Cardiac muscle cell (in vitro differentiated cells and primary cell): ENCODE measurements around the gene WFDC13. TPM values are rescaled to one million over a fixed set of nuclear protein-coding genes. Genes with fewer than 3 reads are reported as not detected.

Experiments used
- DNase-seq, 2 donors: peaks; one replicate each; pipeline versions ENCODE4 v3.0.0 to v3.0.0-alpha.2; 2010 to 2017; ENCODE audit warnings: low read depth in 1 of 2, low spot score in 1 of 2
- H3K27ac ChIP-seq: fragments of 200-600 bp; sonication (generic); 2 replicates; pipeline ENCODE4 v1.5.1; 2016
- H3K27me3 ChIP-seq: fragments of 200-600 bp; sonication (generic); 2 replicates; pipeline ENCODE4 v1.6.0; 2016; ENCODE audit warnings: control low read depth
- H3K36me3 ChIP-seq: fragments of 200-600 bp; sonication (generic); 2 replicates; pipeline ENCODE4 v1.5.1; 2016; ENCODE audit warnings: control low read depth
- H3K4me1 ChIP-seq: fragments of 200-600 bp; sonication (generic); 2 replicates; pipeline ENCODE4 v1.8.1; 2017; ENCODE audit warnings: low read depth, mild to moderate bottlenecking, mixed run types
- H3K4me3 ChIP-seq: fragments of 200-600 bp; sonication (generic); 2 replicates; pipeline ENCODE4 v1.5.1; 2016; ENCODE audit warnings: mild to moderate bottlenecking
- H3K9me3 ChIP-seq: fragments of 200-600 bp; sonication (generic); 2 replicates; pipeline ENCODE4 v1.5.1; 2017; ENCODE audit warnings: low read depth, mild to moderate bottlenecking, control low read depth
- CTCF ChIP-seq: IDR thresholded peaks from 2 replicates; pipeline ENCODE4 v1.5.1; 2012; ENCODE audit warnings: low read depth, mild to moderate bottlenecking, low read length
- polyA plus RNA-seq: library from polyadenylated mRNA; unstranded; fragments of >200 nt; fragmentation: Nextera tagmentation; extraction: Ambion mirVana; gene quantifications from 2 replicates; pipeline ENCODE4 v1.2.1, GENCODE V29; 2016
- total RNA-seq: library from RNA; depleted of rRNA; stranded (reverse); fragments of >200 nt; gene quantifications from 2 replicates; pipeline ENCODE4 v1.2.3, GENCODE V29; 2016

The WFDC13 gene
- total and polyA plus RNA-seq, 2 experiments from 2014 or later = not detected

- no peak overlapping the region for H3K4me3 ChIP-seq
- H3K27ac ChIP-seq = no peak overlapping the region
- H3K36me3 ChIP-seq = no peaks in the 10 kb centered on the region
- H3K4me1 ChIP-seq = no peaks in the 10 kb centered on the region
- DNase-seq = no peak
- no peaks in the 10 kb centered on the region for H3K27me3 ChIP-seq
- TF ChIP-seq CTCF = no peak
- H3K9me3 ChIP-seq = no peaks in the 10 kb centered on the region
These were observed 49.9 kb downstream of the WFDC13 start for GRCh38 chr20:45751721-45752120.

GRCh38 chr20:45752746-45753145, 50.9 kb downstream of the WFDC13 start:
- H3K9me3 ChIP-seq = no peaks in the 10 kb centered on the region
- DNase-seq = no peak
- H3K4me3 ChIP-seq = no peak overlapping the region
- no peak overlapping the region for H3K27ac ChIP-seq
- H3K4me1 ChIP-seq = no peaks in the 10 kb centered on the region
- H3K36me3 ChIP-seq = no peaks in the 10 kb centered on the region
- TF ChIP-seq CTCF = no peak
- H3K27me3 ChIP-seq = no peaks in the 10 kb centered on the region

- no peak for DNase-seq
- Histone ChIP-seq H3K36me3 (no peaks in the 10 kb centered on the region), H3K9me3 (no peaks in the 10 kb centered on the region), H3K27ac (no peak overlapping the region), H3K27me3 (no peaks in the 10 kb centered on the region), H3K4me1 (no peaks in the 10 kb centered on the region), H3K4me3 (no peak overlapping the region)
- no peak for TF ChIP-seq CTCF
These were observed 56.3 kb downstream of the WFDC13 start for GRCh38 chr20:45758096-45758495.

Other genes starting within 250 kb of the WFDC13 start
- 0.95 and 3.0 TPM in 2 replicates for gene WFDC2, start 232.3 kb upstream of the WFDC13 start, total RNA-seq
- gene WFDC2, start 232.3 kb upstream of the WFDC13 start, polyA plus RNA-seq = 7.5 and 8.5 TPM in 2 replicates
- not detected in 2 replicates for gene SPINT3, start 186.4 kb upstream of the WFDC13 start, total RNA-seq
- not detected in 2 replicates for gene SPINT3, start 186.4 kb upstream of the WFDC13 start, polyA plus RNA-seq
- gene WFDC6, start 162.6 kb upstream of the WFDC13 start, total RNA-seq = not detected in 2 replicates
- not detected in 2 replicates for gene WFDC6, start 162.6 kb upstream of the WFDC13 start, polyA plus RNA-seq
- not detected in 2 replicates for gene EPPIN, start 154.6 kb upstream of the WFDC13 start, total RNA-seq
- gene EPPIN, start 154.6 kb upstream of the WFDC13 start, polyA plus RNA-seq = not detected in 2 replicates
- not detected in 2 replicates for gene WFDC8, start 122.8 kb upstream of the WFDC13 start, total RNA-seq
- gene WFDC8, start 122.8 kb upstream of the WFDC13 start, polyA plus RNA-seq = not detected in 2 replicates
- not detected in 2 replicates for gene WFDC10A, start 72.3 kb upstream of the WFDC13 start, total RNA-seq
- not detected in 2 replicates for gene WFDC10A, start 72.3 kb upstream of the WFDC13 start, polyA plus RNA-seq
- gene WFDC9, start 70.8 kb upstream of the WFDC13 start, total RNA-seq = not detected in 2 replicates
- gene WFDC9, start 70.8 kb upstream of the WFDC13 start, polyA plus RNA-seq = not detected in 2 replicates
- not detected in 2 replicates for gene WFDC11, start 31.8 kb upstream of the WFDC13 start, total RNA-seq
- not detected in 2 replicates for gene WFDC11, start 31.8 kb upstream of the WFDC13 start, polyA plus RNA-seq
- not detected in 2 replicates for gene WFDC10B, start 3.0 kb downstream of the WFDC13 start, total RNA-seq
- gene WFDC10B, start 3.0 kb downstream of the WFDC13 start, polyA plus RNA-seq = not detected in 2 replicates
- gene SPINT4, start 20.3 kb downstream of the WFDC13 start, total RNA-seq = not detected in 2 replicates
- not detected in 2 replicates for gene SPINT4, start 20.3 kb downstream of the WFDC13 start, polyA plus RNA-seq
- gene WFDC3, start 89.8 kb downstream of the WFDC13 start, total RNA-seq = not detected in 2 replicates
- gene WFDC3, start 89.8 kb downstream of the WFDC13 start, polyA plus RNA-seq = 1.3 and 2.6 TPM in 2 replicates
- gene DNTTIP1, start 89.9 kb downstream of the WFDC13 start, total RNA-seq = 33.0 and 36.4 TPM in 2 replicates
- gene DNTTIP1, start 89.9 kb downstream of the WFDC13 start, polyA plus RNA-seq = 74.1 and 76.0 TPM in 2 replicates
- gene UBE2C, start 110.6 kb downstream of the WFDC13 start, total RNA-seq = 35.4 and 267 TPM in 2 replicates
- 48.6 and 352 TPM in 2 replicates for gene UBE2C, start 110.6 kb downstream of the WFDC13 start, polyA plus RNA-seq
- gene TNNC2, start 125.3 kb downstream of the WFDC13 start, total RNA-seq = 27.9 and 36.0 TPM in 2 replicates
- 62.4 and 96.3 TPM in 2 replicates for gene TNNC2, start 125.3 kb downstream of the WFDC13 start, polyA plus RNA-seq
- 109 and 270 TPM in 2 replicates for gene SNX21, start 131.8 kb downstream of the WFDC13 start, total RNA-seq
- 42.7 and 66.8 TPM in 2 replicates for gene SNX21, start 131.8 kb downstream of the WFDC13 start, polyA plus RNA-seq
- gene ACOT8, start 155.4 kb downstream of the WFDC13 start, total RNA-seq = 45.3 and 55.9 TPM in 2 replicates
- gene ACOT8, start 155.4 kb downstream of the WFDC13 start, polyA plus RNA-seq = 48.3 and 64.9 TPM in 2 replicates
- gene ZSWIM3, start 155.6 kb downstream of the WFDC13 start, total RNA-seq = 7.4 and 8.0 TPM in 2 replicates
- gene ZSWIM3, start 155.6 kb downstream of the WFDC13 start, polyA plus RNA-seq = 2.2 and 4.0 TPM in 2 replicates
- gene ZSWIM1, start 179.2 kb downstream of the WFDC13 start, total RNA-seq = 11.7 and 12.9 TPM in 2 replicates
- gene ZSWIM1, start 179.2 kb downstream of the WFDC13 start, polyA plus RNA-seq = 13.5 and 13.7 TPM in 2 replicates
- 35.9 and 42.8 TPM in 2 replicates for gene SPATA25, start 185.6 kb downstream of the WFDC13 start, total RNA-seq
- gene SPATA25, start 185.6 kb downstream of the WFDC13 start, polyA plus RNA-seq = 6.6 and 7.4 TPM in 2 replicates
- 77.8 and 81.3 TPM in 2 replicates for gene NEURL2, start 189.2 kb downstream of the WFDC13 start, total RNA-seq
- 64.5 and 78.2 TPM in 2 replicates for gene NEURL2, start 189.2 kb downstream of the WFDC13 start, polyA plus RNA-seq
- 52.3 and 61.6 TPM in 2 replicates for gene CTSA, start 189.3 kb downstream of the WFDC13 start, total RNA-seq
- gene CTSA, start 189.3 kb downstream of the WFDC13 start, polyA plus RNA-seq = 78.1 and 82.7 TPM in 2 replicates
- 71.7 and 90.9 TPM in 2 replicates for gene PLTP, start 210.1 kb downstream of the WFDC13 start, total RNA-seq
- 93.6 and 99.6 TPM in 2 replicates for gene PLTP, start 210.1 kb downstream of the WFDC13 start, polyA plus RNA-seq
- gene PCIF1, start 232.6 kb downstream of the WFDC13 start, total RNA-seq = 26.8 and 41.2 TPM in 2 replicates
- 43.8 and 65.7 TPM in 2 replicates for gene PCIF1, start 232.6 kb downstream of the WFDC13 start, polyA plus RNA-seq